Body of pancreas (tissue), 4 donors: ENCODE results near the gene RIMKLA.

ENCODE experiments used
- POLR2A ChIP-seq, 3 donors: fragments of 450-650 bp; IDR thresholded peaks; one replicate each; pipeline ENCODE4 v1.6.1; 2016; ENCODE audit warnings: antibody characterized with exemption in 3 of 3, mild to moderate bottlenecking in 2 of 3
- TF ChIP-seq, protein P1 (sequence below), 7 experiments: fragments of 450-650 bp in 4 of 7; fragments of 200-600 bp in 3 of 7; sonication (generic) in 3 of 7; IDR thresholded peaks; one replicate each; pipeline ENCODE4 v1.5.1; 2016 to 2019; ENCODE audit warnings: antibody characterized with exemption in 7 of 7

DNA sequence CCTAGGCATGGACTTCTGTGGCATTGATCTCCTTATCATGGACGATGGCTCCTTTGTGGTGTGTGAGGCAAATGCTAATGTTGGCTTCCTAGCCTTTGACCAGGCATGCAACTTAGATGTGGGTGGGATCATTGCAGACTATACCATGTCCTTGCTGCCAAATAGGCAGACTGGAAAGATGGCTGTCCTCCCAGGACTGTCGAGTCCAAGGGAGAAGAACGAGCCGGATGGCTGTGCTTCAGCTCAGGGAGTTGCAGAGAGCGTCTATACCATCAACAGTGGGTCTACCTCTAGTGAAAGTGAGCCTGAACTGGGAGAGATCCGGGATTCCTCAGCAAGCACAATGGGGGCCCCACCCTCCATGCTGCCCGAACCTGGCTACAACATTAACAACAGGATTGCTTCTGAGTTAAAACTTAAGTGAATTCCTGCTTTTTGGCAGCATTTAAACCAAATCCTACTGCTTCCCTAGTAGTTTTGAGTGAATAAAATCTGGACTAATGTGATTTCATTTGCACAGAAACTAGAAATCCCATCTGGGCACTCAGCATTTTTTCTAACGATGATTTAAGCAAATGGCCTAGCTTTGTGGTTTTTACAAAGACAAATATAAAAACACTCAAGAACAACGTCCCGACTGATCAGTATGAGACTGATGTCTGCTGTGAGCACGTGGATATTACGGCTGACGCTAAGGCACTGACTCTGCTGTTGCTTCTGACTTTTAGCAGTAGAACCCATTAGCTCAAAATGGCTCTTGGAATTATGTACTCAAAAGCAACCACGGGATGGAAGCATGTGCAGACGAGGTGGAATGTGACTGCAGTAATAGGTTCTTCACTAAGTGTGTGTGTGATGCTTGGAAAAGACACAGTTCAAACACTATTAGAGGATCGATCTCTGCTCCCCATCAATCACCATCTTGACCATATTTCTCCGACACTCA, 34.2 kb downstream of the RIMKLA start:
- no peak for TF ChIP-seq POLR2A (IDR thresholded peaks at IDR 0.05)
- TF ChIP-seq, protein P1, sequence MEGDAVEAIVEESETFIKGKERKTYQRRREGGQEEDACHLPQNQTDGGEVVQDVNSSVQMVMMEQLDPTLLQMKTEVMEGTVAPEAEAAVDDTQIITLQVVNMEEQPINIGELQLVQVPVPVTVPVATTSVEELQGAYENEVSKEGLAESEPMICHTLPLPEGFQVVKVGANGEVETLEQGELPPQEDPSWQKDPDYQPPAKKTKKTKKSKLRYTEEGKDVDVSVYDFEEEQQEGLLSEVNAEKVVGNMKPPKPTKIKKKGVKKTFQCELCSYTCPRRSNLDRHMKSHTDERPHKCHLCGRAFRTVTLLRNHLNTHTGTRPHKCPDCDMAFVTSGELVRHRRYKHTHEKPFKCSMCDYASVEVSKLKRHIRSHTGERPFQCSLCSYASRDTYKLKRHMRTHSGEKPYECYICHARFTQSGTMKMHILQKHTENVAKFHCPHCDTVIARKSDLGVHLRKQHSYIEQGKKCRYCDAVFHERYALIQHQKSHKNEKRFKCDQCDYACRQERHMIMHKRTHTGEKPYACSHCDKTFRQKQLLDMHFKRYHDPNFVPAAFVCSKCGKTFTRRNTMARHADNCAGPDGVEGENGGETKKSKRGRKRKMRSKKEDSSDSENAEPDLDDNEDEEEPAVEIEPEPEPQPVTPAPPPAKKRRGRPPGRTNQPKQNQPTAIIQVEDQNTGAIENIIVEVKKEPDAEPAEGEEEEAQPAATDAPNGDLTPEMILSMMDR (IDR thresholded peaks at IDR 0.05) = no peak
